ENCODE data around the gene NCBP2. TPM values are rescaled to one million over a fixed set of nuclear protein-coding genes. Genes with fewer than 3 reads are reported as not detected.

Gene NCBP2
- total RNA-seq, 1 donor from 2014 or later = 79.9 TPM

DNA sequence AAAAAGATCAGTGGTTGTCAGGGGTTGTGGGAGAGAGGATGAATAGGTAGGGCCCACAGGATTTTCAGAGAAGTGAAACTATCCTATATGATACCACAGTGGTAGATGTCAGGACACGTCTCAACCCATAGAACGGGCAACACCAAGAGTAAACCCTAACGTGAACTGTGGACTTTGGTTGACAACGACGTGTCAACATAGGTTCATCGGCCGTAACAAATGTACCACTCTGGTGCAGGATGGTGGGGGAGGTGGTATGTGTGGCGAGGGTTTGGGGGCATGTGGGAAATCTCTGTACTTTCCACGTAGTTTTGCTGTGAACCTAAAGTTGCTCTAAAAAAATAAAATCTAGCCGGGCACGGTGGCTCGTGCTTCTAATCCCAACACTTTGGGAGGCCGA is 39.3 kb upstream of the NCBP2 start:
- Mint-ChIP-seq H3K27me3 (peaks cover 11% of the 10 kb centered on the region), H3K36me3 (ENCODE audit: insufficient read depth) (peaks cover 3% of the 10 kb centered on the region), H3K27ac (no peak overlapping the region), H3K4me3 (ENCODE audit: low read depth) (no peak overlapping the region), H3K9me3 (ENCODE audit: low read depth) (peaks cover 10% of the 10 kb centered on the region), H3K4me1 (ENCODE audit: low read depth) (no peaks in the 10 kb centered on the region)
- DNase-seq (ENCODE audit: low spot score, unreplicated experiment) = no peak
- TF ChIP-seq, protein P1, sequence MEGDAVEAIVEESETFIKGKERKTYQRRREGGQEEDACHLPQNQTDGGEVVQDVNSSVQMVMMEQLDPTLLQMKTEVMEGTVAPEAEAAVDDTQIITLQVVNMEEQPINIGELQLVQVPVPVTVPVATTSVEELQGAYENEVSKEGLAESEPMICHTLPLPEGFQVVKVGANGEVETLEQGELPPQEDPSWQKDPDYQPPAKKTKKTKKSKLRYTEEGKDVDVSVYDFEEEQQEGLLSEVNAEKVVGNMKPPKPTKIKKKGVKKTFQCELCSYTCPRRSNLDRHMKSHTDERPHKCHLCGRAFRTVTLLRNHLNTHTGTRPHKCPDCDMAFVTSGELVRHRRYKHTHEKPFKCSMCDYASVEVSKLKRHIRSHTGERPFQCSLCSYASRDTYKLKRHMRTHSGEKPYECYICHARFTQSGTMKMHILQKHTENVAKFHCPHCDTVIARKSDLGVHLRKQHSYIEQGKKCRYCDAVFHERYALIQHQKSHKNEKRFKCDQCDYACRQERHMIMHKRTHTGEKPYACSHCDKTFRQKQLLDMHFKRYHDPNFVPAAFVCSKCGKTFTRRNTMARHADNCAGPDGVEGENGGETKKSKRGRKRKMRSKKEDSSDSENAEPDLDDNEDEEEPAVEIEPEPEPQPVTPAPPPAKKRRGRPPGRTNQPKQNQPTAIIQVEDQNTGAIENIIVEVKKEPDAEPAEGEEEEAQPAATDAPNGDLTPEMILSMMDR (IDR thresholded peaks at IDR 0.05; ENCODE audit: unreplicated experiment) = no peak

DNA sequence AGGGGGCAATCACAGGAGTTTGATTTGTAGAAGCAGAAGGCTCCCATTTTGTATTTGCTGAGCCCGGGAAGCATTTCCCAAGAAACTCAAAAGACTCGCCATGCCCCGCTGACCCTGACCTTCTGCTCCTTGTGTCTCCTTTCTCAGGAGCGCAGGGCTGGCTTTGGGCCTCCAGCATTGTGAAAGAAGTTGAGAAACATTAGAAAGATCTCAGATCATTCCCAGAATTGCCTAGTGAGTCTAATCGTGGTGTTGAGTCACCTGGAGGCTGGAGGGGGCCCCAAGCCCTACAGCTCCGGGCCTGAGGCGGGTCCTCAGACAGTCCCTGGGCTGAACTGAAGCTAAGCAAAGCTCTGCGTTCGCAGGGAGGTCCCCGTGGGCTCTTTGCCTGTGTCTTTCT is 37.2 kb upstream of the NCBP2 start:
- DNase-seq (ENCODE audit: low spot score, unreplicated experiment) = no peak
- no peak overlapping the region for H3K27ac Mint-ChIP-seq
- H3K36me3 Mint-ChIP-seq (ENCODE audit: insufficient read depth) = peaks cover 3% of the 10 kb centered on the region
- no peaks in the 10 kb centered on the region for H3K4me1 Mint-ChIP-seq (ENCODE audit: low read depth)
- TF ChIP-seq, protein P1 (IDR thresholded peaks at IDR 0.05; ENCODE audit: unreplicated experiment) = no peak
- H3K4me3 Mint-ChIP-seq (ENCODE audit: low read depth) = no peak overlapping the region
- peaks cover 20% of the 10 kb centered on the region for H3K27me3 Mint-ChIP-seq
- peaks cover 10% of the 10 kb centered on the region for H3K9me3 Mint-ChIP-seq (ENCODE audit: low read depth)

DNA sequence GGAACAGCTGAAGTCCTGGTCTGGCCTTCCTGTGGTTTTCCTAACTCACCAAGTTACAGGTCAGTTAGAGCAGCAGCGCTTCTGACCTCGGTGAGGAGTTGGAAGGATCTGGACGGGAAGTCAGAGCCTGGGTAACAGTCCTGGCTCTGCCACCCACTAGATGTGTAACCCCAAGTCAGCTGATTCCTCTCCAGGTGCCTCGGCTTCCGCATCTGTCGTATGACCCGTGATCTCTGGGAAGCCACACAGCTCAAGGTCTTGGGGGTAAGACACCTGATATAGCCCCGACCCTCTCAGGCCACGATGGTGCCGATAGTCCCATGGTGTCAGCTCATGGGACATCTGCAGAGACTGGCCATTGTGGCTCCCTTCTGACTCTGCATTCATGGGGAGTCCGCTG is 34.6 kb upstream of the NCBP2 start:
- no peak overlapping the region for H3K27ac Mint-ChIP-seq

DNA sequence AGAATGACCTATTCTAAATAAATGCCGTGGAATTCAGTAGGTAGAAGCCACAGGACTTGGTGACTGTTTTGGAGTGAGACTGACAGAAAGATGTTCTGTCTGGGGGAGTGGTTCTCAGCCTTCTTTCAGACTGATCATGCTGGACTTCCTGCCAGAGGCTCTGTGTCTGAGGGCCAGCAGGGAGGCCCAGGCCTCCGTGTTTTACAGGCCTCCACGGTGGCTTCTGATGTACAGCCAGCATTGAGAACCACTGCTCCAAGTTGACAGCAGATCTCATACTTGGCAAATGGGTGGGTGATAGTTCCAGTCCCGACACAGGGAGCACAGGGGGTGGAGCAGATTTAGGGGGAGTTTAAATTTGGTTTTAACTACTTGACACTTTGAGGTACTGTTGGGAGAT is 33.0 kb upstream of the NCBP2 start:
- no peak for DNase-seq (ENCODE audit: low spot score, unreplicated experiment)
- Mint-ChIP-seq H3K4me3 (ENCODE audit: low read depth) (no peak overlapping the region), H3K36me3 (ENCODE audit: insufficient read depth) (no peaks in the 10 kb centered on the region), H3K9me3 (ENCODE audit: low read depth) (no peaks in the 10 kb centered on the region), H3K27ac (no peak overlapping the region), H3K4me1 (ENCODE audit: low read depth) (no peaks in the 10 kb centered on the region), H3K27me3 (peaks cover 30% of the 10 kb centered on the region)
- TF ChIP-seq, protein P1 (IDR thresholded peaks at IDR 0.05; ENCODE audit: unreplicated experiment) = no peak

More for the DNA sequence above, 34.6 kb upstream of the NCBP2 start:
- Mint-ChIP-seq H3K9me3 (ENCODE audit: low read depth) (peaks cover 4% of the 10 kb centered on the region), H3K4me1 (ENCODE audit: low read depth) (no peaks in the 10 kb centered on the region), H3K27me3 (peaks cover 21% of the 10 kb centered on the region), H3K36me3 (ENCODE audit: insufficient read depth) (peaks cover 3% of the 10 kb centered on the region), H3K4me3 (ENCODE audit: low read depth) (no peak overlapping the region)
- no peak for DNase-seq (ENCODE audit: low spot score, unreplicated experiment)
- TF ChIP-seq, protein P1 (IDR thresholded peaks at IDR 0.05; ENCODE audit: unreplicated experiment) = no peak

DNA sequence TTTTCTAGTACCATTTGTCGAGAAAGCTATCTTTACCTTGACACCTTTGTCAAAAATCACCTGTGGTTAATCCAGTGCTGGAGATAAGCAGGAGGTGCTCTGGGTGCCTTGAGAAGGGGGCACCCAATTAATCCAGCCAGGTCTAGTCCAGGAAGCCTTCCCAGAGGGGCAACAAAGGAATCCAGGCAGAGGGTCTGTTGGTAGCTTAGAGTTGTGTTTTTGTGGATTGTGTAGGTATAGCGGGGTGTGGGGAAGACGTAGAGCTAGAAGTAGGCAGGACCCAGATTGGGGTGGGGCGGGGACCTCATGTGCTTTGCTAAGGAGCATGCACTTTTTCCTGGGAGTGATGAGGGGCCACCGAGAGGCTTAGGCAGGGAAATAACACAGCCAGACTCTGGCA is 32.3 kb upstream of the NCBP2 start:
- no peaks in the 10 kb centered on the region for H3K36me3 Mint-ChIP-seq (ENCODE audit: insufficient read depth)
- H3K27me3 Mint-ChIP-seq = peaks cover 34% of the 10 kb centered on the region
- DNase-seq (ENCODE audit: low spot score, unreplicated experiment) = no peak
- no peaks in the 10 kb centered on the region for H3K4me1 Mint-ChIP-seq (ENCODE audit: low read depth)
- no peak overlapping the region for H3K4me3 Mint-ChIP-seq (ENCODE audit: low read depth)
- no peaks in the 10 kb centered on the region for H3K9me3 Mint-ChIP-seq (ENCODE audit: low read depth)
- TF ChIP-seq, protein P1 (IDR thresholded peaks at IDR 0.05; ENCODE audit: unreplicated experiment) = no peak
- H3K27ac Mint-ChIP-seq = peak overlapping the region; percentile 45
